ENCODE results near the gene ZNF280B.

- TF ChIP-seq CTCF (conservative IDR thresholded peaks at IDR 0.05; ENCODE audit: low read depth, low read length) (no peak), EZH2 (IDR thresholded peaks at IDR 0.05; ENCODE audit: low read length, unreplicated experiment) (no peak), EZH2phosphoT487 (IDR thresholded peaks at IDR 0.05; ENCODE audit: borderline replicate concordance, low read length) (no peak)
These were observed 11.6 kb upstream of the ZNF280B start, which contains the start of gene ZNF280A for GRCh38 chr22:22520020-22520656.
